ENCODE data around the gene FASTK.

Gene FASTK

DNA sequence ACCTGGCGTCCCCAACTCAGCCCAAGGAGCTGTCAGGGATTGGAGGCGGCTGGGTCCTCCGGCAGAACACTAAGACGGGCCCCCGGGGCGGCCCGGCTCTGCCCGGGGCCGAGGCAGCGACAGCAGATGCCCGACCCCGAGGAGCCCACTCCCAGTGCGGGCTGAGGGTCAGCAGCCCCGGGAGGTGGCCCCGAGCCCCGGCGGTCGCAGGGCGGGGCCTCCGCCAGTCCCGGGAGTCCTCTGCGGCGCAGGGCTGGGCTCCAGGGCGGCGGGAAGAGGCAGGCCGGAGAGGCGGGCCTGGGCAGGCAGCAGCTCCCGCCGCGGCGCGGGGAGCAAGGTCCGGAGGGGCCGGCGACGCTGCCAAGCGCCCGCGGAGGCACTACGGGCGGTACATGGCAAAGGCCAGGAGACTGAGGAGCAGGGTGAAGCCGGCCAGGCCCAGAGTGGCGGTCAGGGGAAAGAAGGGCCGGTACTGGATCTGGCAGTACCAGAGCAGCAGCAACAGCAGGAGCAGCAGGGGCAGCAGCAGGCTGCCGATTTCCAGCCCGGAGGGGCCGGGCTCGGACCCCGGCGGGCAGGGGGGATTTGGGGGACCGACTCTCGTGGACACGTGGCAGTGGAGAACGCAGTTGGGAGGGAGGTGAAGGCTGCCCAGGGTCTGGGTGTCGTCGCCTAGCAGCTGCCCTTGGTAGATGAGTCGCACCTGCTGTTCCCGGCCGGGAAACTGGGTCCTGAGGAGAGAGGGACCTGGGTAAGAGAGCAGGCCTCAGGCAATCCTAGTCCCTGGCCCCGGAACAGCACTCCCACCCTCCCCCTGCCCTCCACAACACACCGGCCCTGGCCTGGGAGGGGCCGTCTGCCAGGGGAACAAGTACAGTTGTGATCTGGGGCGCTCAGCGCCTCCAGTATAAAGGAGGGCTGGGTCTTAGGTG is 827 bp upstream of the FASTK start:
- no peak for DNase-seq (ENCODE audit: low read depth)

GRCh38 chr7:151080067-151080521 is 515 bp downstream of the FASTK start:
- DNase-seq (ENCODE audit: low read depth), result no peak

DNA sequence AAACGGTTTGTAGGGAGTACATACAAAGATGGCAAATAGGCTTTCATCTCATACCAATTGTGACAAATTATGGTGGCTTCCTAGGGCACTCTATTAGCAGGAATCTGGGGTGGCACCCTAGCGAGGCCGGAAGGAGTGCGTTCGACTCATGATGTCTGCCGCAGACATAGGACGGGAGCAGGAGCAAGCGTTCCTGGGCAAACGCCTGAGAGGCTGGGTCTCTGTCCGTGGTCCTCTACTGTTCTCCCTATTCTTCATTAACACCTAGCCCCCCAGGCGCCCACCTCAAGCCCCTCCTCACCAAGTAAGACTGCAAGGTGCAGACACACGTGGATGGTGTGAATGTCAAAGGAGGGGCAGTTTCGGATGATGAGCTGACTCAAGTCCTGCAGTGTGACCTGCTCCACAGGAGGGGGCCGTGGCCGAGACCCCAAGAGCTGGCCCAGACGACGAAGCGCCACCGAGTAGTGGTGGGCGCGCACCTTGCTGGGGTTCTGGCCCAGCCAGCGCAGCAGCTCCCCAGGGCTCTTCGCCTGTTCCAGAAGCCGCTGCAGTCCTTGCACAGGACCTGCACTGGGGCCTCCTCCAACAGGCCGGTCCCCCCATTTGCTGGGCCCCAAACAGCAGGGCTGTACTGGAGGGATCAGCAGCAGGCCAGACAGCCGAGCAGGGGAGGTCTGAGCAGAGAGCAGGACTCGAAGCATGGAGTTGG is 1.3 kb downstream of the FASTK start:
- no peak for DNase-seq (ENCODE audit: low read depth)

- DNase-seq (ENCODE audit: low read depth), result no peak
Measured at GRCh38 chr7:151078233-151079040, 2.2 kb downstream of the FASTK start.

DNA sequence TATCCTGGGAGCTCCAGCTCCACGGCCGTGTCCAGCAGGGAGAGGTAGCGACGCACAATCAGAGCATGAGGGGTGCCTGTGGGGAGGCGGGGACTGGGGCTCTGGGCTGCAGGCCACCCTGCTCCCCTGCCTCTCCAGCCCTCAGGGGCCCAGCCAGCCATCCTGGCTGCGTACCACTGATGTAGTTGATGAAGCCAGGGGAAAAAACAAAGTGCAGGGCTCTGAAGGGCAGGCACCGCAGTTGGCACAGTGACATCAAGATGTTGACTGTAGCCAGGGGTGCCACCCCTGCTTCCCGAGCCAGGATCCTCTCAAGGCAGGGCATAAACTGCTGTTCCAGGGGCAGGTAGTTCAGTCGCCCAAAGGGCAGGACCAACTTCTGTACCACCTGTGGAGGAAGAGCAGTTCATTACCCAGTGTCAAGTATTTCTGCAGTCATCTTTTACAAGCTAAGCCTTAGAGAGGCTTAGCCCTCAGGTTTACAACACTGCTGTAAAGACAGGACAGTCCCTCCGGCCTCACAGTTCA is 2.8 kb downstream of the FASTK start:
- no peak for DNase-seq (ENCODE audit: low read depth)

DNA sequence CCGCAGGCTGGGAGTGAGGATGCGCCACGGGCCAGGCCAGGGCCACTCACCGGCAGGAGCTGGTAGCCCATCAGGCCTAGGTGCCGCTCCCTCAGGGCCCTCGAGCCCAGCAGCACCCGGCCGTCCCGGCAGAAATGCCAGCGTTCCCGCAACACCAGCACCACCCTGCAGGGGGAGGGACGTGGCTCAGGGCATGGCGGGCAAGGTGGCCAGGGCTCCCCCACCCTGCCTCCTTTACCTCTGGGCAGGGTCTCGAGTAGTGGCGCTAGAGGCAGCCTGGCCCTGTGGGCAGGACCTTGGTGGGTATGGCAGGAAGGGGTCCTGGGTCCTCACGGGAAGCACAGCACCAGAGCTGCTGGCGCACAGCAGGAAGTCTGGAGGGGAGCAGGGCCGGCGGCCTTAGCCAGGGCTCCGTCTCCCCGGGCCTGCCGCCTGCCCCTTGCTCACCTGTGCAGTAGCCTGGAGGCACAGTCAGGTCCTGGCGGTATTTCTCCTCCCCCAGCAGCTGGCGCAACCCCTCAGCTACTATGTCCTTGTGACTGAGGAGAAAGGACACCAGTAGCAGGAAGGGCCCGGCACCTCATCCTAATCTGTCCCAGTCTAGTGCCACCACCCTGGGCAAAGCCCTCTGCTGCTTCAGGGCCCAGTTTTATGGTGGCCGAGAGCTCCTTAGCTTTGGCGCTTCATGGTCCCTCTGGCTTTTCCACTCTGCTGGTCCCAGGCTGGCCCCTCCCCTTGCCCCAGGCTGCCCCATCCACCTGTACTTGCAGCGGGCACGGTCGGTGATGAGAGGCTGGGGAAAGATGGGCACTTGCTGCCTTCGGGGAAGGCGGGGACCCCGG is 3.5 kb downstream of the FASTK start:
- DNase-seq (ENCODE audit: low read depth), result no peak

GRCh38 chr7:151075978-151076426 is 4.6 kb downstream of the FASTK start:
- DNase-seq (ENCODE audit: low read depth), result no peak

GRCh38 chr7:151075662-151075971 is 5.0 kb downstream of the FASTK start:
- no peak for DNase-seq (ENCODE audit: low read depth)

DNA sequence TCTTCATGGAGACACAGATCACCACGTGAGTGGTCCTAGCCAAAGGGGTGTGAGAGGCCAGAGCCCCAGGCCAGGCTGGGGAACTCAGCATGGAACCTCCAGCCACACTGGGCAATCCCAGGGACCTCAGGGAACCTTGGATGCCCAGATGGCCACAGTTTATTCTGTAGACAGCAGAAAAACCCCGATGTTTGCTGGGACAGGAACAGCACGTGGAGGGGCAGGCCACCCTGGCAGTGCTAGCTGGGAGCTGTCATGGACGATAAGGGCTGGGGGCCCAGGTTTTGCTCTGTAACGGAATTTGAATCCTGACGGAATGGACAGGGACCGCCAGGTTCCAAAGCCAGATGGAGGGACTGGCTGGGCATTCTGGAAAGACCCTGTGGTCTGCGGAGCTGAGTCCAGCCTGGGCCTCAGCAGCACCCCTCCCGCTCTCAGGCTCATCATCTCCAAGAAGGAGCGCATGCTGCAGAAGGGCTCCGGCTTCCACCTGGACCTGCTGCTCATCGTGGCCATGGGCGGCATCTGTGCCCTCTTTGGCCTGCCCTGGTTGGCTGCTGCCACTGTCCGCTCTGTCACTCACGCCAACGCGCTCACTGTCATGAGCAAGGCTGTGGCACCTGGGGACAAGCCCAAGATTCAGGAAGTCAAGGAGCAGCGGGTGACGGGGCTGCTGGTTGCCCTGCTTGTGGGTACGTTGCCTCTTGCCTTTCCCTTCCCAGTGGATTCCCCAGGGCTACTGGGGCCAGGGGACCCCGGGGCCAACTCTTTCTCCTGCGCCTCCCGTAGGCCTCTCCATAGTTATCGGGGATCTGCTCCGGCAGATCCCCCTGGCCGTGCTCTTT is 5.6 kb downstream of the FASTK start:
- no peak for DNase-seq (ENCODE audit: low read depth)

- no peak for DNase-seq (ENCODE audit: low read depth)
Measured at GRCh38 chr7:151073990-151074389, 6.6 kb downstream of the FASTK start.

DNA sequence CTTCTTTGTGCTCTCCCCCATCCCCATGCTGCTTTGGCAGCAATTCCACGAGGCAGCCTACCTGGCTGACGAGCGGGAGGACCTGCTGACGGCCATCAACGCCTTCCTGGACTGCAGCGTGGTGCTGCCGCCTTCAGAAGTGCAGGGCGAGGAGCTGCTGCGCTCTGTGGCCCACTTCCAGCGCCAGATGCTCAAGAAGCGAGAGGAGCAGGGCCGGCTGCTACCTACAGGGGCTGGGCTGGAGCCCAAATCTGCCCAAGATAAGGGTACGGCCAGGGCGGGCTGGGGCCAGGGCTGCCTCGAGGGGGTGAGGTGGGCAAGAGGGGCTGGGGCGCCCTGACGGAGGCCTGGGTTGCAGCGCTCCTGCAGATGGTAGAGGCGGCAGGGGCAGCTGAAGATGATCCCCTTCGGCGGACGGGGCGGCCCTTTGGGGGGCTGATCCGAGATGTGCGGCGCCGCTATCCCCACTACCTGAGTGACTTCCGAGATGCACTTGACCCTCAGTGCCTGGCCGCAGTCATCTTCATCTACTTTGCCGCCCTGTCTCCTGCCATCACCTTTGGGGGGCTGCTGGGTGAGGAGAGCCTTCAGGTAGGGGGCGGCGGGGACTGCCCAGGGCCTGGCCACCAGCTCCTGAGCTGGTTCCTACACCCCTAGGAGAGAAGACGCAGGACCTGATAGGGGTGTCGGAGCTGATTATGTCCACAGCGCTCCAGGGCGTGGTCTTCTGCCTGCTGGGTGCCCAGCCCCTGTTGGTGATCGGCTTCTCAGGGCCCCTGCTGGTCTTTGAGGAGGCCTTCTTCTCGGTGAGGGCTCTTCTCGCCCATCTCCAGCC is 9.4 kb downstream of the FASTK start:
- DNase-seq (ENCODE audit: low read depth), result no peak

DNA sequence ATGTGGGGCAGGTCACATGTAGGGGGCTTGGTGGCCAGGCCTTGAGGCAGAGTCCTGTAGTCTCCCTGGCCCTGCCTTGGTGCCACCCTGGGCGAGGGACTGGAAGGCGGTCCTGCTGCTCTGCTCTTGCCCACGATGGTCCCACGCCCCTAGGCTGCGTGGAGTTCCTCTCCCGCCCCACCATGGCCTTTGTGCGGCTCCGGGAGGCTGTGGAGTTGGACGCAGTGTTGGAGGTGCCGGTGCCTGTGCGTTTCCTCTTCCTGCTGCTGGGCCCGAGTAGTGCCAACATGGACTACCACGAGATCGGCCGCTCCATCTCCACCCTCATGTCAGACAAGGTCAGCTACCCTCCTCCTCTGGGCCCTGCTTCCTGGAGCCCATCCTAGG is 10.0 kb downstream of the FASTK start:
- no peak for DNase-seq (ENCODE audit: low read depth)

DNA sequence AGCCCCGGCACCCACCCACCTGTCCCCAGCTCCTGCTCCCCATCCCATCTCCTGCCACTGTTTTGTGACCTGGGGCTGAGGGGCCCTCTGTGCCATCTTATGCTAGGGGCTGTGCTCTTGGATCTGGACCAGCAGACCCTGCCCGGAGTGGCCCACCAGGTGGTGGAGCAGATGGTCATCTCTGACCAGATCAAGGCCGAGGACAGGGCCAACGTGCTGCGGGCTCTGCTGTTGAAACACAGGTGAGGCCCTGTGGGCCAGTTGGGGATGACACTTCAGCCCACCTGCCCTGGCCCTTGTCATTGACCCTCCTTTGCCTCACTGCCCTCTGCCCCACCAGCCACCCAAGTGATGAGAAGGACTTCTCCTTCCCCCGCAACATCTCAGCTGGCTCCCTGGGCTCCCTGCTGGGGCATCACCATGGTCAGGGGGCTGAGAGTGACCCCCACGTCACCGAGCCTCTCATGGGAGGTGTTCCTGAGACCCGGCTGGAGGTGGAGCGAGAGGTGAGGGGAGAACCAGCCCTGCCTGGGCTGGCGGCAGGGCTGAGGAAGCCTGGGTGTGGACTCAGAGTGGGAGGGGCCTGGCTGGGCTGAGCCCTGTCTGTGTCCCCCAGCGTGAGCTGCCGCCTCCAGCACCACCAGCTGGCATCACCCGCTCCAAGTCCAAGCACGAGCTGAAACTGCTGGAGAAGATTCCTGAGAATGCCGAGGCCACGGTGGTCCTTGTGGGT is 10.6 kb downstream of the FASTK start:
- no peak for DNase-seq (ENCODE audit: low read depth)

DNA sequence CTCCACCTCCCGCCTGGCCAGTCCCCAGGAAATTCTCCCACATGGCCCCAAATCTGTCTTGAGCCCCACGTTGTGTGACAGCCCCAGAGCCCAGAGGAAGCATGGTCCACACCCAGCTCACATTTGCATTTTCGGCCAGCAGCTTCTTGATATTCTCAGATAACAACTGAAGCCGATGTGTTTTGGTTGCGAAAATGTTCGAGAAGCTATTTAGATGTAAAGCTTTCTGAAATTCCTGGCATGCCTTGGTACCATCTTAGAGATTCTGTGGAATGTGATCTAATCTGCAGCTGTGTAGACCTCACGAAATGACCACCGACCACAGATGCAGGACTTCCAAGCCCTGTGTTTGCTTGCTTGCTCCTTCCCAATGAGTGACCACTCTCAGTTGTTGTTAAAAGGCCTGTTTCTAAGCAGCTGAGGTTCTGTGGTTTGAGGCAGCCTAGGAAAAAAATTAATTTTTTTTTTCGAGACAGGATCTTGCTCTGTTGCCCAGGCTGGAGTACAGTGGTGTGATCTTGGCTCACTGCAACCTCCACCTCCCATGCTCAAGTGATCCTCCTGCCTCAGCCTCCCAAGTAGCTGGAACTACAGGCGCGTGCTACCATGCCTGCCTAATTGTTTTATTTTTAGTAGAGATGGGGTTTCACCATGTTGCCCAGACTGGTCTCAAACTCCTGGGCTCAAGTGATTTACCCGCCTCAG is 12.4 kb downstream of the FASTK start:
- no peak for DNase-seq (ENCODE audit: low read depth)

DNA sequence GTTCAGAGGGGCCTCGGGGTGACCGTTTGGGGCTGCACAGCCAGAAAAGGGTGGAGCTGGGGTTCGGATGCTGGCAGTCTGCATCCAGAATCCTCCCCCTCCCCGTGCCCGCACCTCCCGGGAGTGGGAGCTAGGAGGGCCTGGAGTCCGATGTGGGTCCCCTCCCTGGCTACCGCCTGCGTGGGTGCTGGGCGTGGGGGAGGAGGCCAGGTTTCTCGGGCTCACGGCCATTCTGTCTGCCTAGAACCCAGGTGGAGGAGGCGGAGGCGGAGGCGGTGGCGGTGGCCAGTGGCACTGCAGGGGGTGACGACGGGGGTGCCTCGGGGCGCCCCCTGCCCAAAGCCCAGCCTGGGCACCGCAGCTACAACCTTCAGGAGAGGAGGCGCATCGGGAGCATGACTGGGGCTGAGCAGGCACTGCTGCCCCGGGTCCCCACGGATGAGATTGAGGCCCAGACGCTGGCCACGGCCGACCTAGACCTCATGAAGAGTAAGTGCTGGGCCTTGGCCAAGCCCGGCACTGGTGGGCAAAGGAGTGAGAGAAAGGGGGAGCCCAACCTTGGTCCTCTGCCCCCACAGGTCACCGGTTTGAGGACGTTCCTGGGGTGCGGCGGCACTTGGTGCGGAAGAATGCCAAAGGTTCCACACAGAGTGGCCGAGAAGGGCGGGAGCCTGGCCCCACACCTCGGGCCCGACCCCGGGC is 14.2 kb downstream of the FASTK start:
- no peak for DNase-seq (ENCODE audit: low read depth)

DNA sequence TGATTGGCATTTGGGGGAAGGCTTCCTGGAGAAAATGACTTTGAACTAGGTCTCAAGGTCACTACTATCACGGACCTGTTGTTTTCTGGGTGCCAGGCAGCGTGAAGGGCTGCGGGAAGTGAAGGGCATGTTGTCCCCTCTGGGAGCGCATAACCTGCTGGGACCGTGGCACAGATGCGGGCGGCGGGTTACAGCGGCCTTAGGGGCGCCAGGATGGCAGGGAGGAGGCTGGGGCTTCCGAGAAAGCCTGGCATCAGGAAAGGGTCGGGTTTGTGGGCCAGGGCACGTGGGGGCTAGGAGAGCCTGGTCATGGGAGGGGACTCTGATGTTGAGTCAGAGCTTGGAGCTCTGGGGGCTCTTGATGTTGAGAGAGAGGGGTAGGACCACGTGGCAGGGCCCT is 15.1 kb downstream of the FASTK start:
- no peak for DNase-seq (ENCODE audit: low read depth)

GRCh38 chr7:151064993-151065392 is 15.6 kb downstream of the FASTK start:
- DNase-seq (ENCODE audit: low read depth), result no peak

DNA sequence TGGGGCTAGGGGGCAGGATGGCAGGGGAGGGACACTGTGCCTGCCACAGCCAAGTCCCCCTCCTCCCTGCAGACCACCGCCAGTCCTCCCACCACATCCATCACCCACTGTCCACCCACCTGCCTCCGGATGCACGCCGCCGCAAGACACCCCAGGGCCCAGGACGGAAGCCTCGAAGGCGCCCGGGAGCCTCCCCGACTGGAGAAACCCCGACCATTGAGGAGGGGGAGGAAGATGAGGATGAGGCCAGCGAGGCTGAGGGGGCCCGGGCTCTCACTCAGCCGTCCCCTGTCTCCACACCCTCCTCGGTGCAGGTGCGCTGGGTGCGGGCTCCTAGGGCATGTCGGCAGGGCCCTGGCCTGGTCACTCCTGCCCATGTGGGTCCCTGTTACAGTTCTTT is 16.2 kb downstream of the FASTK start:
- no peak for DNase-seq (ENCODE audit: low read depth)
